Brain pericyte (primary cell): ENCODE data around the gene GRAPL.
"Not testable (repeated sequence)": the region's sequence is repeated elsewhere in the genome, so short reads cannot be mapped to it uniquely, and the experiment has no call there.

ENCODE experiments used
- DNase-seq: peaks from one replicate; pipeline ENCODE4 v3.0.0-alpha.2; 2012; ENCODE audit warnings: low read depth, low spot score

The GRAPL gene

DNA sequence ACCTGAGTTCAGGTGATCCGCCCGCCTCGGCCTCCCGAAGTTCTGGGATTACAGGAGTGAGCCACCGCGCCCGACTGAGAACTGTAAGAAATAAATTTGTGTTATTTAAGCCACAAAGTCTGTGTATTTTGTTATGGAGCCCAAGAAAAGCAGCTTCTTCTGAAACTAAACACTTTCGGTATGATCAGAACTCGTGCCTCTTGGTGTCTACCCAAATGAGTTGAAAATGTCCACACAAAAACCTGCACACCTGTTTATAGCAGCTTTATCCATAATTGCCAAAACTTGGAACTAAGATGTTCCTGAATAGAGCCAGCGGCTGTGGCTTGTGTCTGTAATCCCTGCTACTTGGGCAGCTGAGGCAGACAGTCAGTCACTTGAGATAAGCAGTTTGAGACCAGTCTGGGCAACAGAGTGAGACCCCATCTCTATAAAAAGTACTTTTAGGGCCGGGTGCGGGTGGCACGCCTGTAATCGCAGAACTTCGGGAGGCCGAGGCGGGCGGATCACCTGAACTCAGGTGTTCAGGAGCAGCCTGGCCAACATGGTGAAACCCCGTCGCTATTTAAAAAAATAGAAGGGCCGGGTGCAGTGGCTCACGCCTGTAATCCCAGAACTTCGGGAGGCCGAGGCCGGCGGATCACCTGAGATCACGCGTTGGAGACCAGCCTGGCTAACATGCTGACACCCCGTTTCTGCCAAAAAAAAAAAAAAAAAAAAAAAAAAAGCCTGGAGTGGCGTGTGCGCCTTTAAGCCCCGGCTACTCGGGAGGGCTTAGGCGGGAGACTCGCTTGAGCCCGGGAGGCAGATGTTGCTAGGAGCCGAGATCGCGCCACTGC lies 61.7 kb downstream of the GRAPL start:
- DNase-seq, result not testable (repeated sequence)

DNA sequence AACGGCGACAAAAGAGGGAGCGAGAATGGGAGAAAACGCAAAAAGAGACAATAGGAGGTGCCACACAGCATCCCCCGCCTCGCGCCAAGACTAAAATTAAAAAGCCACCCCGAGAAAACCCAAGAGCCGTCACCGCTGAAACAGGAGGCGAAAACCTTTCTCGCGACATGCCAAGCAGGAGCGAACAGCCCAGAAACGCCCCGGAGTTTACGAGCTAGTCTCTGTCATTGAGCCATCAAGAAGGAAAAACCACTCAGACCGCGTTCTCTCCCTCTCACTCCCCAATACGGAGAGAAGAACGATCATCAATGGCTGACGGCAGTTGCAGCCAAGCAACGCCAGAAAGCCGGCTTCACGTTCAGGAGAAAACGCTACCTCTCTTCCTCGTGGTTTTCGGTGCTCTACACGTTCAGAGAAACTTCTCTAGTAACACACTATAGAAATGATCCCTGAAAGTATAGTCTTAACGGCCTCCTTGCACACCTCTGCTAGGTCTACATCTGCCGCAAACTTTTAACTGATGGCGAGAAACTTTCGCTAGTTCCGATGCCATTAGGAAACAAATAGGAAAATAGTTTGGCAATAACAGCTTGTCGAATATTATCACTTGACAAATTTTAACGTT lies 62.5 kb downstream of the GRAPL start:
- DNase-seq, result not testable (repeated sequence)

DNA sequence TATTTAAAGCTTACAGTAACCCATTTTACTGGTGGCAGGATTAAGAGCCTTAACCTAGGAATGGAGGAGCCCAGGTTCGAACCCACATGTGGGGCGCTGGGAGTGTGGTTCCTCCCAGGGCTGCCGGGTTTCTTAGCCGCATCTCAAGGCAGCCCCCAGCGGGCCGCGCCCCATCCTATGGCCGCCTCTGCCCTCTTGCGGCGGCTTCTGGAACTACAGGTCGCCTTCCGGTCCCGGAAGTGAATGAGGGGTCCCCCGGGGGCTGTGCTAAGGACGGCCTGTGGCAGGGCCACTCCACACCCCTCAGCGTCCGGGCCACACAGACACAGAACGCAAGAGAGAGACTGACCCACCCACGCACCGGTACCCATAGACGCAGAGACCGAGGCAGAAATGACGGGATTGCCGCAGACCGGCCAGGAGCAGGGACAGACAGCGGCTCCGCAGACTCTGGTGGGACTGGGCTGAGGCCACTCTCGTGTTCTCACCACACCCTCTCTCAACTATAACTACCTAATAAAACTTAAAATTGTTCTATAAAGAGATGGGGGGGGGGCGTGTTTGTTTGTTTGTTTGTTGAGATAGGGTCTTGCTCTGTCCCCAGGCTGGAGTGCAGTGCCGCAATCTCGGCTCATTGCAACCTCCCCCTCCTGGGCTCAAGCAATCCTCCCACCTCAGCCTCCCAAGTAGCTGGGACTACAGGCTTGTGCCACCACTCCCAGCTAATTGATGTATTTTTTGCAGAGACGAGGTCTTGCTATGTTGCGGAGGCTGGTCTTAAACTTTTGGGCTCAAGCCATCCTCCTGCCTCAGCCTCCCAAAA lies 69.2 kb downstream of the GRAPL start:
- DNase-seq, result not testable (repeated sequence)

DNA sequence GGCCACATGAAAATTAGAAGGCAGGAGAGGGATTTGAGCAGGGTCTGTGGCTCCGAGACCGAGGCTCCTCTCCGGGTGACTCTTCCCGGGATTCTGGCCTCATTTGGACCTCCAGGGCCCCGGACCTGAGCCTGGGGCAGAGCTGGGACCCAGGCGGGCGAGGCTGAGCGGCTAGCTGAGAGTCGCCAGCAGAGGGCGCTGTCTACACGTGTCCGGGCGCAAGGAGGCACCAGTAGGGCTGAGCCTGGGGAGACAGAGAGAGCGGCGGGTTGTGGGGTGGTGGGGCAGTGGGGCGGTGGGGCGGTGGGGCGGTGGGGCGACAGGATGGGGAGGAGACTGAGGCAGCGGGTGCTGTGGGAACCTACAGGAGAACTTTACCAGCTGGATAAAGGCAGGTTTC lies 75.1 kb downstream of the GRAPL start:
- DNase-seq, result not testable (repeated sequence)

DNA sequence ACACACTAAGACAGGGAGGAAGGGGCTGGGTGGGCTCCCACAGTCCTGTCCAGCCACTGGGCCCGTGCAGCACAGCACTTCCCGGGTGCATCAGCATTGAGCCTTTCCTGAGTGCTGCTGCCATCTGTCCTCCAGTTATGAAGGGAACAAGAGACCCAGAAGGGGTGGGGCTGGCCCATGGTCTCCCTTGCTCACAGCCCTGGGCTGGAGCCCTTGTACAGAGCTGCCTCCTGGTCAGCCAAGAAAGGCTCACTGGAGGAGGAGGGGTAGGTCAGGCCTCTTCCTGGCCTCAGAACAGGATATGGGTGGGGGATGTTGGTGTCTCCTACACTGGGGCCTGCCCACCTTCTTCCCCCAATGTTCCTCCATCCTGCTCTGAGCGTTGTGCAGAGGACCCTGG lies 76.0 kb downstream of the GRAPL start:
- not testable (repeated sequence) for DNase-seq
